ENCODE data around the gene EXD1.
A peak's percentile ranks its signal among the peaks of the same experiment; 100 is the strongest.

EXD1 gene

GRCh38 chr15:41231422-41232226, 1.1 kb upstream of the EXD1 start:
- peak; percentile 54 to 86 for DNase-seq

- no peak for DNase-seq
Measured at GRCh38 chr15:41230345-41230649, 260 bp downstream of the EXD1 start.

- DNase-seq = no peak
Measured at GRCh38 chr15:41219381-41219780, 11.2 kb downstream of the EXD1 start.

GRCh38 chr15:41218851-41219250, 11.7 kb downstream of the EXD1 start:
- no peak for DNase-seq

- peak; percentile 39 to 50 for DNase-seq
Measured at GRCh38 chr15:41215708-41216107, 14.8 kb downstream of the EXD1 start.

GRCh38 chr15:41207687-41208448, 22.7 kb downstream of the EXD1 start:
- DNase-seq = no peak

- DNase-seq = no peak
Measured at GRCh38 chr15:41205315-41205714, 25.2 kb downstream of the EXD1 start.

GRCh38 chr15:41203395-41203794, 27.2 kb downstream of the EXD1 start:
- no peak for DNase-seq

GRCh38 chr15:41199470-41199869, 31.1 kb downstream of the EXD1 start:
- DNase-seq = no peak

GRCh38 chr15:41194444-41194843, 36.1 kb downstream of the EXD1 start:
- DNase-seq = no peak

- no peak for DNase-seq
Measured at GRCh38 chr15:41183581-41183980, 47.0 kb downstream of the EXD1 start.

- DNase-seq = no peak
Measured at GRCh38 chr15:41182266-41182665, 48.3 kb downstream of the EXD1 start.

- DNase-seq = no peak
Measured at GRCh38 chr15:41180206-41180789, 50.3 kb downstream of the EXD1 start.

- peak; percentile 77 to 87 for DNase-seq
Measured at GRCh38 chr15:41169781-41170180, 60.8 kb downstream of the EXD1 start.

GRCh38 chr15:41169086-41169485, 61.5 kb downstream of the EXD1 start:
- no peak for DNase-seq

GRCh38 chr15:41161736-41162135, 68.8 kb downstream of the EXD1 start:
- DNase-seq = no peak

- DNase-seq = no peak
Measured at GRCh38 chr15:41161336-41161735, 69.2 kb downstream of the EXD1 start.

- DNase-seq = no peak
Measured at GRCh38 chr15:41160639-41161315, 69.8 kb downstream of the EXD1 start.

- no peak for DNase-seq
Measured at GRCh38 chr15:41154412-41154811, 76.1 kb downstream of the EXD1 start.

- DNase-seq = no peak
Measured at GRCh38 chr15:41153733-41154132, 76.8 kb downstream of the EXD1 start.

GRCh38 chr15:41151451-41152005, 79.0 kb downstream of the EXD1 start:
- DNase-seq = no peak

GRCh38 chr15:41150279-41150678, 80.3 kb downstream of the EXD1 start:
- DNase-seq = no peak

- DNase-seq = no peak
Measured at GRCh38 chr15:41148065-41148464, 82.5 kb downstream of the EXD1 start.

Data from Kasumi-1 (cell line).